WTC11 (cell line): ENCODE measurements around the gene MOB3A. TPM values are rescaled to one million over a fixed set of nuclear protein-coding genes. Genes with fewer than 3 reads are reported as not detected.
"Not testable (repeated sequence)": the region's sequence is repeated elsewhere in the genome, so short reads cannot be mapped to it uniquely, and the experiment has no call there.

Experiments used
- ATAC-seq: fragments of 200-7000 bp; cut with Tn5 transposase; 2 replicates; pipeline ENCODE4 v1.10.0; 2021; ENCODE audit warnings: mild to moderate bottlenecking, moderate library complexity
- CTCF ChIA-PET: fragments of 300-600 bp; sonication (Branson Sonifier 250); formaldehyde crosslinking; loops from one replicate; lab custom pipeline; 2021; ENCODE audit warnings: antibody characterized with exemption; lab: Charles Lee
- POLR2A ChIA-PET: fragments of 350-600 bp; sonication (Branson Sonifier 250); formaldehyde crosslinking; loops from one replicate; lab custom pipeline; 2021; ENCODE audit warnings: antibody characterized with exemption; lab: Charles Lee
- DNase-seq: peaks from one replicate; pipeline ENCODE4 v3.0.0; 2021; ENCODE audit warnings: low spot score
- H3K27ac Mint-ChIP-seq: 2 replicates; pipeline ENCODE4 v1.8.0; 2021; ENCODE audit warnings: mixed read lengths
- H3K27me3 Mint-ChIP-seq: 2 replicates; pipeline ENCODE4 v1.8.0; 2021; ENCODE audit warnings: low read depth, mild to moderate bottlenecking, moderate library complexity, mixed read lengths
- H3K36me3 Mint-ChIP-seq: 2 replicates; pipeline ENCODE4 v1.8.0; 2021; ENCODE audit warnings: mixed read lengths
- H3K4me1 Mint-ChIP-seq: 2 replicates; pipeline ENCODE4 v1.8.0; 2022; ENCODE audit warnings: mixed read lengths
- H3K4me3 Mint-ChIP-seq: 2 replicates; pipeline ENCODE4 v1.8.0; 2021; ENCODE audit warnings: mild to moderate bottlenecking, moderate library complexity, mixed read lengths
- H3K9me3 Mint-ChIP-seq: 2 replicates; pipeline ENCODE4 v1.8.0; 2021; ENCODE audit warnings: mixed read lengths
- CBFB ChIP-seq: sonication (generic); formaldehyde crosslinking; IDR thresholded peaks from 2 replicates; pipeline ENCODE4 v1.8.1; 2022; ENCODE audit warnings: mild to moderate bottlenecking, low read depth, missing genetic modification reagents
- CREB1 ChIP-seq: sonication (generic); formaldehyde crosslinking; IDR thresholded peaks from 2 replicates; pipeline ENCODE4 v1.8.0; 2023; ENCODE audit warnings: mild to moderate bottlenecking, missing genetic modification reagents
- CREM ChIP-seq: sonication (generic); formaldehyde crosslinking; IDR thresholded peaks from 2 replicates; pipeline ENCODE4 v1.8.1; 2022; ENCODE audit warnings: mild to moderate bottlenecking, missing genetic modification reagents, moderate library complexity
- GTF2I ChIP-seq: fragments of 250-450 bp; sonication (Bioruptor Pico); conservative IDR thresholded peaks from 2 replicates; pipeline ENCODE4 v1.4.0; 2021; ENCODE audit warnings: mild to moderate bottlenecking
- HMGA2 ChIP-seq: fragments of 250-450 bp; sonication (Bioruptor Pico); IDR thresholded peaks from 2 replicates; pipeline ENCODE4 v1.4.0; 2021; ENCODE audit warnings: mild to moderate bottlenecking, moderate library complexity
- MYBL2 ChIP-seq: sonication (generic); formaldehyde crosslinking; IDR thresholded peaks from 2 replicates; pipeline ENCODE4 v1.8.1; 2023; ENCODE audit warnings: mild to moderate bottlenecking, moderate library complexity, missing genetic modification reagents
- NFATC4 ChIP-seq: fragments of 250-450 bp; sonication (Bioruptor Pico); IDR thresholded peaks from 2 replicates; pipeline ENCODE4 v1.9.0; 2021; ENCODE audit warnings: mild to moderate bottlenecking
- RORB ChIP-seq: fragments of 250-450 bp; sonication (Bioruptor Pico); IDR thresholded peaks from 2 replicates; pipeline ENCODE4 v1.9.0; 2021; ENCODE audit warnings: mild to moderate bottlenecking
- TCF7 ChIP-seq: sonication (generic); formaldehyde crosslinking; IDR thresholded peaks from 2 replicates; pipeline ENCODE4 v1.8.0; 2022; ENCODE audit warnings: mild to moderate bottlenecking, low read depth, missing genetic modification reagents, moderate library complexity
- TEAD1 ChIP-seq: sonication (generic); formaldehyde crosslinking; IDR thresholded peaks from 2 replicates; pipeline ENCODE4 v1.8.0; 2022; ENCODE audit warnings: mild to moderate bottlenecking, missing genetic modification reagents
- ZNF121 ChIP-seq: sonication (generic); formaldehyde crosslinking; IDR thresholded peaks from 2 replicates; pipeline ENCODE4 v1.8.0; 2023; ENCODE audit warnings: missing genetic modification reagents
- ZNF671 ChIP-seq: fragments of 250-450 bp; sonication (Bioruptor Pico); IDR thresholded peaks from 2 replicates; pipeline ENCODE4 v1.8.0; 2021; ENCODE audit warnings: mild to moderate bottlenecking
- total RNA-seq: library from RNA; stranded (reverse); gene quantifications from 3 replicates; pipeline ENCODE4 v1.2.3, GENCODE V29; 2021
- TF ChIP-seq, protein P1 (sequence below): fragments of 250-450 bp; sonication (Bioruptor Pico); IDR thresholded peaks from 2 replicates; pipeline ENCODE4 v1.9.0; 2021; ENCODE audit warnings: mild to moderate bottlenecking
- TF ChIP-seq, protein P2 (sequence below): fragments of 250-450 bp; sonication (Bioruptor Pico); IDR thresholded peaks from 2 replicates; pipeline ENCODE4 v1.9.0; 2021; ENCODE audit warnings: mild to moderate bottlenecking, borderline replicate concordance
- TF ChIP-seq, protein P3 (sequence below): sonication (generic); formaldehyde crosslinking; IDR thresholded peaks from 2 replicates; pipeline ENCODE4 v1.8.1; 2023; ENCODE audit warnings: mild to moderate bottlenecking, missing genetic modification reagents, moderate library complexity
- TF ChIP-seq, protein P4 (sequence below): fragments of 200-600 bp; IDR thresholded peaks from 2 replicates; pipeline ENCODE4 v1.8.0; 2022; ENCODE audit warnings: antibody characterized with exemption

The MOB3A gene
- total RNA-seq, 1 experiment from 2014 or later = 8.1 TPM

DNA sequence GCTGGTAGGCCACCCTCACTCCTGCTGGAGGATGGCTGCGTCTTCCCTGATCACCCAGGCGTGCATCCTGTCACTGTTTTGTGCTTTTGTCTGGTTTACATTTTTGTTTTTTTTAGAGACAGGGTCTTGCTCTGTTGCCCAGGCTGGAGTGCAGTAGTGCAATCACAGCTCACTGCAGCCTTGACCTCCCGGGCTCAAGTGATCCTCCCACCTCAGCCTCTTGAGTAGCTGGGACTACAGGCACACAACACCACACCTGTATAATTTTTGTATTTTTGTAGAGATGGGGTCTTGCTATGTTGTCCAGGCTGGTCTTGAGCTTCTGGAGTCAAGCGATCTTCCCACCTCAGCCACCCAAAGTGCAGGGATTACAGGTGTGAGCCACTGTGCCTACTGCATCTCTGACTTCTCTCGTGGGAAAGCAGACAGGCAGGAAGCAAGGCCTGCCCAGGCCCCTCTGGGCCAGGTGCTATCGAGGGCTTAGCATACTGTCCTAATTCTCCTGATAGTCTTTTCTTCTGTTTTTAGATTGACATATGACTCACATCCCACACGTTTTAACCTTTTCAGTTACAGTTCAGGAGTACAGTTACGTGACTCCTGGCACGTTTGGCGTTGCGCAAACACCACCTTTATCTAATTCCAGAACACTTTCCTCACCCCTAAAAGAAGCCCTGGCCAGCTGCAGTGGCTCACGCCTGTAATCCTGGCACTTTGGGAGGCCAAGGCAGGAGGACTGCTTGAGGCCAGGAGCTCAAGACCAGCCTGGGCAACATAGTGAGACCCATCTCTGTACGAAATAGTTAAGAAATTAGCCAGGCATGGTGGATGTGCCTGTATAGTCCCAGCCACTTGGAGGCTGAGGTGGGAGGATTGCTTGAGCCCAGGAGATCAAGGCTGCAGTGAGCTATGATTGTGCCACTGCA lies 9.2 kb downstream of the MOB3A start:
- H3K4me3 Mint-ChIP-seq, H3K27ac Mint-ChIP-seq, H3K36me3 Mint-ChIP-seq, DNase-seq, ATAC-seq, H3K27me3 Mint-ChIP-seq, H3K9me3 Mint-ChIP-seq: not testable (repeated sequence)
- CTCF ChIA-PET = interaction anchor here (0.8 to 0.9 kb wide), 2 partner anchors 9 to 67 kb away, joined by 3 read pairs; no protein-coding TSS in a partner anchor
- TF ChIP-seq ZNF121 (CRISPR knock-in tag) = peak; percentile 91
- TF ChIP-seq GTF2I (CRISPR knock-in tag) = peak; percentile 42; the same call in 1 of the 2 replicates
- peaks cover 23% of the 10 kb centered on the region for H3K4me1 Mint-ChIP-seq
- POLR2A ChIA-PET = interaction anchor here (0.6 kb wide), 1 partner anchor 66 kb away, joined by 3 read pairs; no protein-coding TSS in a partner anchor

DNA sequence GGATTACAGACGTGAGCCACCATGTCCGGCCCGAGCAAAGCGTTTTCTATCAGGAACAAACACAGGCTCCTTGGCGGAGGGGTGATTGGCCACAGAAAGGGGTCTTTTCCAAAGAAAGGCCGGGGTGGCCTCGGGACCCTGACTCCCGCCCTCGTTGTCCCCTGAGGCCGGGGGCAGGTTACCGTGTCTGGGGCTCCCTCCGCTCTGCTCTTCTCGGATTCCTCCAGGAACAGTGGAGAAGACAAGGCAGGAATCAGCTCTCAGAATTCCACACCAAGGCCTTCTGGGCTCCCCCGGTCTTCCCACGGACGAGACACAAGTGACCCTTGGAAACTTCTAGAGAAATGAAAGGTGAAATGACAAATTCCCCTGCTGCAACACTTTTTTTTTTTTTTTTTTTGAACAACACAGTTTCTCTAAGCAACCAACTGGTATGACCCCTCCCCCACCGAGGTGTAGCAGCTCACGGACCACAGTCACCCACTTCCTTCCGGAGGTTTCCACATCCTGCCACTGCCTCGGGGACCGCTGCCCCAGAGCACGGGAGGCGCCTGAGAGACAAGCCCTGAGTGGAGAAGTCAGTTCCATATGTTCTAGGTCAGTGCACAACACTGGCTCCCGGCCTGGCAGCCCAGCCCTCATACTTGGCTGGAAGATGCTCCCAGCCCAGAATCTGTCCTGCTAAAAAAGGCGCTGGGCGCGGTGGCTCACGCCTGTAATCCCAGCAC lies 11.0 kb downstream of the MOB3A start:
- Mint-ChIP-seq H3K27me3 (no peaks in the 10 kb centered on the region), H3K9me3 (no peaks in the 10 kb centered on the region), H3K4me3 (no peak overlapping the region), H3K36me3 (no peaks in the 10 kb centered on the region), H3K4me1 (peaks cover 15% of the 10 kb centered on the region), H3K27ac (peak overlapping the region; percentile 91)
- TF ChIP-seq RORB (CRISPR knock-in tag) = no peak
- TF ChIP-seq, protein P1, sequence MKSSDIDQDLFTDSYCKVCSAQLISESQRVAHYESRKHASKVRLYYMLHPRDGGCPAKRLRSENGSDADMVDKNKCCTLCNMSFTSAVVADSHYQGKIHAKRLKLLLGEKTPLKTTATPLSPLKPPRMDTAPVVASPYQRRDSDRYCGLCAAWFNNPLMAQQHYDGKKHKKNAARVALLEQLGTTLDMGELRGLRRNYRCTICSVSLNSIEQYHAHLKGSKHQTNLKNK (CRISPR knock-in tag) = no peak
- no peak for TF ChIP-seq CREB1
- no peak for TF ChIP-seq MYBL2 (CRISPR knock-in tag)
- TF ChIP-seq ZNF671 (CRISPR knock-in tag) = no peak
- TF ChIP-seq, protein P2, sequence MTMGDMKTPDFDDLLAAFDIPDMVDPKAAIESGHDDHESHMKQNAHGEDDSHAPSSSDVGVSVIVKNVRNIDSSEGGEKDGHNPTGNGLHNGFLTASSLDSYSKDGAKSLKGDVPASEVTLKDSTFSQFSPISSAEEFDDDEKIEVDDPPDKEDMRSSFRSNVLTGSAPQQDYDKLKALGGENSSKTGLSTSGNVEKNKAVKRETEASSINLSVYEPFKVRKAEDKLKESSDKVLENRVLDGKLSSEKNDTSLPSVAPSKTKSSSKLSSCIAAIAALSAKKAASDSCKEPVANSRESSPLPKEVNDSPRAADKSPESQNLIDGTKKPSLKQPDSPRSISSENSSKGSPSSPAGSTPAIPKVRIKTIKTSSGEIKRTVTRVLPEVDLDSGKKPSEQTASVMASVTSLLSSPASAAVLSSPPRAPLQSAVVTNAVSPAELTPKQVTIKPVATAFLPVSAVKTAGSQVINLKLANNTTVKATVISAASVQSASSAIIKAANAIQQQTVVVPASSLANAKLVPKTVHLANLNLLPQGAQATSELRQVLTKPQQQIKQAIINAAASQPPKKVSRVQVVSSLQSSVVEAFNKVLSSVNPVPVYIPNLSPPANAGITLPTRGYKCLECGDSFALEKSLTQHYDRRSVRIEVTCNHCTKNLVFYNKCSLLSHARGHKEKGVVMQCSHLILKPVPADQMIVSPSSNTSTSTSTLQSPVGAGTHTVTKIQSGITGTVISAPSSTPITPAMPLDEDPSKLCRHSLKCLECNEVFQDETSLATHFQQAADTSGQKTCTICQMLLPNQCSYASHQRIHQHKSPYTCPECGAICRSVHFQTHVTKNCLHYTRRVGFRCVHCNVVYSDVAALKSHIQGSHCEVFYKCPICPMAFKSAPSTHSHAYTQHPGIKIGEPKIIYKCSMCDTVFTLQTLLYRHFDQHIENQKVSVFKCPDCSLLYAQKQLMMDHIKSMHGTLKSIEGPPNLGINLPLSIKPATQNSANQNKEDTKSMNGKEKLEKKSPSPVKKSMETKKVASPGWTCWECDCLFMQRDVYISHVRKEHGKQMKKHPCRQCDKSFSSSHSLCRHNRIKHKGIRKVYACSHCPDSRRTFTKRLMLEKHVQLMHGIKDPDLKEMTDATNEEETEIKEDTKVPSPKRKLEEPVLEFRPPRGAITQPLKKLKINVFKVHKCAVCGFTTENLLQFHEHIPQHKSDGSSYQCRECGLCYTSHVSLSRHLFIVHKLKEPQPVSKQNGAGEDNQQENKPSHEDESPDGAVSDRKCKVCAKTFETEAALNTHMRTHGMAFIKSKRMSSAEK (CRISPR knock-in tag) = no peak
- no peak for TF ChIP-seq NFATC4 (CRISPR knock-in tag)
- TF ChIP-seq, protein P3, sequence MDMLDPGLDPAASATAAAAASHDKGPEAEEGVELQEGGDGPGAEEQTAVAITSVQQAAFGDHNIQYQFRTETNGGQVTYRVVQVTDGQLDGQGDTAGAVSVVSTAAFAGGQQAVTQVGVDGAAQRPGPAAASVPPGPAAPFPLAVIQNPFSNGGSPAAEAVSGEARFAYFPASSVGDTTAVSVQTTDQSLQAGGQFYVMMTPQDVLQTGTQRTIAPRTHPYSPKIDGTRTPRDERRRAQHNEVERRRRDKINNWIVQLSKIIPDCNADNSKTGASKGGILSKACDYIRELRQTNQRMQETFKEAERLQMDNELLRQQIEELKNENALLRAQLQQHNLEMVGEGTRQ (CRISPR knock-in tag) = no peak
- TF ChIP-seq TCF7 (CRISPR knock-in tag) = no peak
- no peak for TF ChIP-seq CREM (CRISPR knock-in tag)
- TF ChIP-seq TEAD1 = no peak
- TF ChIP-seq CBFB (CRISPR knock-in tag) = no peak
- TF ChIP-seq HMGA2 (CRISPR knock-in tag) = no peak
- TF ChIP-seq, protein P4, sequence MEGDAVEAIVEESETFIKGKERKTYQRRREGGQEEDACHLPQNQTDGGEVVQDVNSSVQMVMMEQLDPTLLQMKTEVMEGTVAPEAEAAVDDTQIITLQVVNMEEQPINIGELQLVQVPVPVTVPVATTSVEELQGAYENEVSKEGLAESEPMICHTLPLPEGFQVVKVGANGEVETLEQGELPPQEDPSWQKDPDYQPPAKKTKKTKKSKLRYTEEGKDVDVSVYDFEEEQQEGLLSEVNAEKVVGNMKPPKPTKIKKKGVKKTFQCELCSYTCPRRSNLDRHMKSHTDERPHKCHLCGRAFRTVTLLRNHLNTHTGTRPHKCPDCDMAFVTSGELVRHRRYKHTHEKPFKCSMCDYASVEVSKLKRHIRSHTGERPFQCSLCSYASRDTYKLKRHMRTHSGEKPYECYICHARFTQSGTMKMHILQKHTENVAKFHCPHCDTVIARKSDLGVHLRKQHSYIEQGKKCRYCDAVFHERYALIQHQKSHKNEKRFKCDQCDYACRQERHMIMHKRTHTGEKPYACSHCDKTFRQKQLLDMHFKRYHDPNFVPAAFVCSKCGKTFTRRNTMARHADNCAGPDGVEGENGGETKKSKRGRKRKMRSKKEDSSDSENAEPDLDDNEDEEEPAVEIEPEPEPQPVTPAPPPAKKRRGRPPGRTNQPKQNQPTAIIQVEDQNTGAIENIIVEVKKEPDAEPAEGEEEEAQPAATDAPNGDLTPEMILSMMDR = no peak
- DNase-seq (no peak), ATAC-seq (no peak)
- ChIA-PET POLR2A (no interaction called here), CTCF (interaction anchor here (0.7 kb wide), 2 partner anchors 97 to 259 kb away, joined by 3 read pairs; no protein-coding TSS in a partner anchor)
